H1 (cell line): Measurements from ENCODE around the gene ARMC6.

Experiments used
- EP300 ChIP-seq, 2 experiments: IDR thresholded peaks; 1 replicate in 1 of 2; 2 replicates in 1 of 2; pipeline ENCODE4 v1.6.1; 2011 to 2012; ENCODE audit warnings: low read depth in 2 of 2, low read length in 2 of 2, mild to moderate bottlenecking in 2 of 2, borderline replicate concordance in 1 of 2, inconsistent platforms in 1 of 2, moderate library complexity in 1 of 2
- PHF8 ChIP-seq: fragments of 200-600 bp; sonication (generic); conservative IDR thresholded peaks from 2 replicates; pipeline ENCODE4 v1.7.1; 2012; ENCODE audit warnings: low read depth, mild to moderate bottlenecking, inconsistent platforms, low read length, moderate library complexity
- POLR2A ChIP-seq, 2 experiments: IDR thresholded peaks; 1 replicate in 1 of 2; 2 replicates in 1 of 2; pipeline ENCODE4 v1.6.1; 2011; ENCODE audit warnings: low read depth in 2 of 2, low read length in 2 of 2, mild to moderate bottlenecking in 2 of 2; ENCODE audit errors: control extremely low read depth in 1 of 2
- POLR2AphosphoS5 ChIP-seq: IDR thresholded peaks from 2 replicates; pipeline ENCODE4 v1.6.1; 2011; ENCODE audit warnings: low read depth, low read length
- RFX5 ChIP-seq: IDR thresholded peaks from 2 replicates; pipeline ENCODE4 v1.6.1; 2011; ENCODE audit warnings: low read depth, low read length, improper control_type of control experiment, borderline replicate concordance
- SUZ12 ChIP-seq: fragments of 200-600 bp; sonication (generic); IDR thresholded peaks from 2 replicates; pipeline ENCODE4 v1.6.1; 2012; ENCODE audit warnings: mild to moderate bottlenecking, inconsistent platforms, low read length, moderate library complexity, mixed read lengths
- TF ChIP-seq, protein P1 (sequence below), 3 experiments: IDR thresholded peaks; 1 replicate in 2 of 3; 2 replicates in 1 of 3; pipeline versions ENCODE4 v1.5.1 to v1.6.1; 2011; ENCODE audit warnings: low read length in 3 of 3, mild to moderate bottlenecking in 3 of 3, inconsistent platforms in 2 of 3, low read depth in 1 of 3, moderate library complexity in 1 of 3; ENCODE audit not compliant: insufficient read depth in 1 of 3; ENCODE audit errors: control extremely low read depth in 1 of 3

DNA sequence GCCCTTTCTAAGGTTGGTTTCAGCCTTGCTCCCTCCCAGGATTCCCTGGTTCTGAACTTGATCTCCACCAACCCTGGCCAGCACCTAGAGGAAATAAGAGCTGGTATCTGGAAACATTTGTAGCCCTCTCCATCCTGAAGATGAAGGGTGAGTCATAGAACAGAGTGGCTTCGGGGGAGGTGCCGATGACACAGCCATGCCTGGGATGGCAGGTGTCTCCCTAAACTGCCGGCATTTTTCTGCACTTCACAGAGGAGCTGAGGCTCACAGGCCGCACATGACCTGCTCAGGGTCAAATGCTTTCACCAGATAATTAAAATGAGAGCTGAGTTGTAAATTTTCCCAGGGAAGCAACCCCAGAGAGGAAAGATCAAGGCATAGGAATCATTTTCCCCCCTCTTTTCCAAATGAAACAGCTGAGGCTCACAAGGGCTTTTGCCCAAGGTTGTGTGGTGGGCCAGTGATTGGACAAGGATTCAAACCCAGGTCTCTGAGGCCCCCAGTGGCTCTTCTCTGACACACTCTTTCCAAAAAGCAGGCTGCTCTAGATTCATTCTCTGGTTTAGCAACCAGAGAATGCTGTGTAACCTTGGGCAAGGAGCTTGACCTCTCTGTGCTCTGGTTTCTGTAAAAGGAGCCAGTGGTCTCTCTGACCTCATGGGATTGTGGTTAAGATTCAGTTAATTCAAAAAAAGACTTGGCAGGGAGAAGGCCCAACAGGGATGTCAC lies 29.2 kb downstream of the ARMC6 start:
- no peak for TF ChIP-seq RFX5
- no peak for TF ChIP-seq PHF8
- no peak for TF ChIP-seq POLR2AphosphoS5
- TF ChIP-seq, protein P1, sequence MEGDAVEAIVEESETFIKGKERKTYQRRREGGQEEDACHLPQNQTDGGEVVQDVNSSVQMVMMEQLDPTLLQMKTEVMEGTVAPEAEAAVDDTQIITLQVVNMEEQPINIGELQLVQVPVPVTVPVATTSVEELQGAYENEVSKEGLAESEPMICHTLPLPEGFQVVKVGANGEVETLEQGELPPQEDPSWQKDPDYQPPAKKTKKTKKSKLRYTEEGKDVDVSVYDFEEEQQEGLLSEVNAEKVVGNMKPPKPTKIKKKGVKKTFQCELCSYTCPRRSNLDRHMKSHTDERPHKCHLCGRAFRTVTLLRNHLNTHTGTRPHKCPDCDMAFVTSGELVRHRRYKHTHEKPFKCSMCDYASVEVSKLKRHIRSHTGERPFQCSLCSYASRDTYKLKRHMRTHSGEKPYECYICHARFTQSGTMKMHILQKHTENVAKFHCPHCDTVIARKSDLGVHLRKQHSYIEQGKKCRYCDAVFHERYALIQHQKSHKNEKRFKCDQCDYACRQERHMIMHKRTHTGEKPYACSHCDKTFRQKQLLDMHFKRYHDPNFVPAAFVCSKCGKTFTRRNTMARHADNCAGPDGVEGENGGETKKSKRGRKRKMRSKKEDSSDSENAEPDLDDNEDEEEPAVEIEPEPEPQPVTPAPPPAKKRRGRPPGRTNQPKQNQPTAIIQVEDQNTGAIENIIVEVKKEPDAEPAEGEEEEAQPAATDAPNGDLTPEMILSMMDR (IDR thresholded peaks at IDR 0.05; ENCODE audit: control extremely low read depth in 1 of 3, insufficient read depth in 1 of 3, low read depth in 1 of 3, low read length in 3 of 3), result no peak
- no peak for TF ChIP-seq POLR2A (IDR thresholded peaks at IDR 0.05; ENCODE audit: control extremely low read depth in 1 of 2, low read depth in 2 of 2, low read length in 2 of 2)
- no peak for TF ChIP-seq EP300 (IDR thresholded peaks at IDR 0.05; ENCODE audit: borderline replicate concordance in 1 of 2, low read depth in 2 of 2, low read length in 2 of 2)
- no peak for TF ChIP-seq SUZ12
